HG03097 (cell line): ENCODE data around the gene CISD3.

ENCODE experiments used
- ATAC-seq: cut with Tn5 transposase; IDR thresholded peaks from one replicate; pipeline ENCODE4 v1.9.1; 2021; ENCODE audit not compliant: unreplicated experiment, low FRiP score

Gene CISD3, protein sequence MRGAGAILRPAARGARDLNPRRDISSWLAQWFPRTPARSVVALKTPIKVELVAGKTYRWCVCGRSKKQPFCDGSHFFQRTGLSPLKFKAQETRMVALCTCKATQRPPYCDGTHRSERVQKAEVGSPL

DNA sequence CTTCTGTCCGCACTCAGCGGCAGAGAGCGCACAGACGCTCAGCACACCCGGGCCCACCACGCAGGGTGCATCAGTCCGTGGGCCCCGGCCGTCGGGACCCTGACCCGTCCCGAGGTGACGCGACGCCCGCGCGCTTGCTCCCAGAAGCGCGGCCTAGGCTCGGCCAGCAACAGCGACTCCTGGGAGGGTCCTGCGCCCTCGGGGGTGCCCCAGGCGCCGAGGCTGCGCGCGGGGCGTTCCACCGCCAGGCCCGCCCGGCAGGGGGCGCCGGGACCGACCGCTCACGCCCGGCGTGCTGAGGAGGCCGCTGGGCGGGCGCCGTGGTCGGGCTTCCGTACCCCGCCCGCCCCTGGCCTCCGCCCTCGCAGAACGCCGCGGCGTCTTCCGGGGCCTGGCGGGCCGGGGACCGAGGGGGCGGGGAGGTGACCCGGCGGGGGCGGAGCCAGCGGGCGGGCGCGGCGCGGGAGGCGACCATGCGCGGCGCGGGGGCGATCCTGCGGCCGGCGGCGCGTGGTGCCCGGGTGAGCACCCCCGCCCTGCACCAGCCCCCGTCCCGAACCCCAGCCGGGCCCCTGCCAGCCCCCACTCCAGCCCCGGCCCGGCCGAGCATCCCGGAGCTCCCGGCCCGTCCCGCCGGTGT lies at the start of gene CISD3:
Gene CISD3 (plus strand): TSS at position 456 of the 640 bp plus-strand sequence. CDS start 18 bp downstream, at position 474.
- ATAC-seq = peak; percentile 61

- no peak for ATAC-seq
Observed at GRCh38 chr17:38681096-38681495, 49.0 kb upstream of the CISD3 start.

GRCh38 chr17:38685491-38685890 lies 44.6 kb upstream of the CISD3 start:
- no peak for ATAC-seq

DNA sequence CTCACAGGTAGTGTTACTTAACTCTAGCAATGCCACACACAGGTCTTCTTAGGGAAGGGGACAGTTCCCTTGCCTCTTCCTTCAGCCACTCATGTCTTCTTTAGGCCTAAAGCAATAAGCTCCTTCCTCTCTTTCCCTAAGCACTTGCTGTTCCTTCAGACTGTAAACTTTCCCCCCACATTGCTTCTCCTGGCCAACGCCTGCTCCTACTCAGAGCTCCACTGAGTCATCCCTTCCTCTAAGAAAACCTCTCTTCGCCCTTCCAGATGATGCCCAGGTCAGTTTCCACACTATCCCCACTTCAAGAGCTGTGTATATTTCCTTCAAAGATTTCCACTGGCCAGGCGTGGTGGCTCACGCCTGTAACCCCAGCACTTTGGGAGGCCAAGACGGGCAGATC lies 42.9 kb upstream of the CISD3 start:
- no peak for ATAC-seq

- no peak for ATAC-seq
Observed at GRCh38 chr17:38690386-38690785, 39.8 kb upstream of the CISD3 start.

DNA sequence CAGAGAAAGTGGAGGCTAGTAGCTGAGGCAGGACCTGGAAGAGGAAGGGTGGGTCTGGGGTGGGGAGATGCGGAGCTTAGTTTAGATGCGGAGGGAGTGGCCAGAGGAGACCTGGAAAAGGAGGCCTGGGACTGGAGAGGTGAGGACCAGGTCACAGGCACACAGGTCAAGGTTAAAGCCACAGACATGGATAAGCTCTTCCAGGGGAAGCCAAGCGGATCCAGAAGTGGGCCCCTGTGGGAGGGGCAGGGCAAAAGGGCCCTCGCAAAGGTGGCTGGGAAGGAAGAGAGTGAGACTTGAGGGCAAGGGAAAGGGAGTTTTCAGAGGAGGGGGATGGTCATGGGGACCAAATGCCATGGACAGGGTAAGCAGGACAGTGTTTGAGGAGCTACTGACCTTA lies 39.0 kb upstream of the CISD3 start:
- ATAC-seq = no peak

GRCh38 chr17:38693700-38694329 lies 36.3 kb upstream of the CISD3 start:
- no peak for ATAC-seq

GRCh38 chr17:38697061-38697820 lies 32.9 kb upstream of the CISD3 start:
- ATAC-seq = no peak

- ATAC-seq = no peak
Observed at GRCh38 chr17:38698760-38699159, 31.4 kb upstream of the CISD3 start.

- ATAC-seq = peak; percentile 22
Observed at GRCh38 chr17:38701504-38702165, 28.5 kb upstream of the CISD3 start.

GRCh38 chr17:38702166-38702915 lies 27.8 kb upstream of the CISD3 start:
- peak; percentile 28 for ATAC-seq

GRCh38 chr17:38702916-38703741 lies 27.0 kb upstream of the CISD3 start:
- peak; percentile 4 for ATAC-seq

- peak; percentile 23 for ATAC-seq
Observed at GRCh38 chr17:38703742-38704605, 26.2 kb upstream of the CISD3 start.

DNA sequence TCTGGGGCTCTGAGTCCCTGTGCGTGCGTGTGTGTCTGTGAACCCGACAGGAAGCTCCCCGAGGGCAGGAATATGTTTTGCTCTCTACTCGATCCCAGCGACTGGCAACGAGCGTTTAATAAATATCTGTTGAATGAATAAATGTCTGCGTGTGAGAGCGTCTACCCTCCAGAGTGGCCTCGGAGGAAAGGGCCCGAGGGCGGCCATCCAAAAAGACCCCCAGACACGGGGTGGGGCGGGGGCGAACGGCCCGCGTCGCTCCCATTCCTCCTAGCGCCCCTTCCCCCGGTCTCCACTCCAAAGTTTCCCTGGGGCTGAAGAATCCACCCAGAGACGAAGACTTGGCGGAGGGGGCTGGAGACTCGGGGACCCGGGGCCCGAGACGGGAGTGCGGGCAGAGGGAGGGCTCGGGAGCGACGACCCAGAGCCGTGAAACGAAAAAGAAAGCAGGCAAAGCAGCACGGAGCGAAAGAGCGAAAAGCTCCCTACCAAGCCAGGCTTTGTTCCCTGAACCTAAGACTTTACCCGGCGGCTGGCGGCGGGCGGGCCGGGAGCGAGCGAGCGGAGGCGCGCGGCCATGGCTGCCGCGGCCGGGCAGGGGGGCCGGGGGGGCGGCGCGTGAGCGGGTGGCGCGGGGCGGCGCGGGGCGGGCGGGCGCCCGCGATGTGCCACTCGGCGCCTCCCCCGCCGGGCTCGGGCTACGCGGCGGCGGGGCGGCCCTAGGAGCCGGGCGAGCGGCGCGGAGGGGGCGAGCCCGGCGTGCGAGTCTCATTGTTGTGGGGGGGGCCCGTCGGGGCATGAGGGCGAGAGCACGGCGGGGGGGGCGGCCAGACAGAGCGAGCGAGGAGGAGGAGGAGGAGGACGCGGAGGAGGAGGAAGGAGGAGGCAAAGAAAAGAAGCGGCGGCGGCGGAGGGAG lies 25.3 kb upstream of the CISD3 start, which contains the start of gene MLLT6:
Gene MLLT6 (plus strand): TSS at position 668 of the 917 bp plus-strand sequence. CDS start 360 bp downstream, outside the sequence.
- no peak for ATAC-seq

GRCh38 chr17:38705523-38705802 lies 24.7 kb upstream of the CISD3 start:
- ATAC-seq = no peak

- no peak for ATAC-seq
Observed at GRCh38 chr17:38705803-38706504, 24.2 kb upstream of the CISD3 start.
